GM21390 (cell line): ENCODE measurements around the gene STBD1.
"Not testable (repeated sequence)": the region's sequence is repeated elsewhere in the genome, so short reads cannot be mapped to it uniquely, and the experiment has no call there.

ENCODE experiments used
- ATAC-seq: cut with Tn5 transposase; IDR thresholded peaks from one replicate; pipeline ENCODE4 v1.9.1; 2021; ENCODE audit not compliant: unreplicated experiment

STBD1 gene

DNA sequence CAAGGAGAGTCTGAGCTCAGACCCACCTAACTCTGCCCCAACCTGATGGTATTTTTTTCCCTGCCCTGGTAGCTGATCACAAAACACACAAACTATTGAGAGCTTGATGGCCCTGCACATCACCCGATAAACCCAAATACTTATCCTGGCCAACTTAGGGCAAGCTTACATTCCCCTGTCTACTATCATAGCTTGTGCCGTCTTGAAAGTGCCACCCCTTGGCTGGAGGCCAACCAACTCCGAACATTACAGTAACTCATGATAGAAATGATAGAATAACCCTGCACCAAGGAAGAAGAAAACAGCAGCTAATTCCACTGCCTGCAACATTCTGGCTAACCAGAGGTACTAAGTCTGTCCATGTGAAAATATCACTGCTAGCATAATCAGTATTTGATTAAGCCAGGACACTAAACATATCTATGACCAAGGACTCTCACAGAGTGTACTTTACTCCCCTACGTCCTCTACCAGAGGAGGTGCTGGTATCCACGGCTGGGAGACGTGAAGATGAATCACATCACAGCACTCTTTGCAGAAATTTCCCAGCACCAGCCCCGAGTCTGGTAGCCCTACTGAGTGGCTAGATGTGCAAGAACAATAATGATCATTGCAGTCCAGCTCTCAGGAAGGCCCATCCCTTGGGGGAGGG lies 8.9 kb downstream of the STBD1 start:
- ATAC-seq: no peak

DNA sequence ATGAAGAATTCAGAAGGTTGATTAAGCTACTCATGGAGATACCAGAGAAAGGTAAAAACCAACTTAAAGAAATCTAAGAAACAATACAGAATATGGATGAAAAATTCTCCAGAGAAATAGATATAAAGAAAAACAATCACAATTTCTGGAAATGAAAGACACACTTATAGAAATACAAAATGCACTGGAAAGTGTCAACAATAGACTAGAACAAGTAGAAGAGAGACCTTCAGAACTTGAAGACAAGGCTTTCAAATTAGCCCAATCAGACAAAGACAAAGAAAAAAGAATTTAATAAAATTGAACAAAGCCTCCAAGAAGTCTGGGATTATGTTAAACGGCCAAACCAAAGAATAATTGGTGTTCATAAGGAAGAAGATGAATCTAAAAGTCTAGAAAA lies 9.6 kb downstream of the STBD1 start:
- no peak for ATAC-seq

DNA sequence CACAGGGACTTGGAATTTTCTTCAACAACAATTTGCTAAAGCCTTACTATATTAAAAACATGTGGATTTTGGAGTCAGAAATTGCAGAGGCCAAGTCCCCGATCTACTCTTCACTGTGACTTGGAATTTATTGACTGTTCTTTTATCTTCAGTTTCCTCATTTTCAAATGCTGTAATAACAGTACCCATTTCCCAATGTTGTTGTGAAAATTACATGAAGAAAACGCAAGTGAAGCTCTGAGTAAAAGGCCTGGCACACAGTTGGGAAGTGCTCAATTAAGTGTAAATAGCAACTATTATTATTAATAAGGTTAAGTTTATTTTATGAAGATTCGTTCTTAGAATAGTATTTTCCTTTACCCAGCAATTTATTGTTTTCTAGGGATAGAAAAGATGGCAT lies 15.7 kb downstream of the STBD1 start:
- ATAC-seq: no peak

DNA sequence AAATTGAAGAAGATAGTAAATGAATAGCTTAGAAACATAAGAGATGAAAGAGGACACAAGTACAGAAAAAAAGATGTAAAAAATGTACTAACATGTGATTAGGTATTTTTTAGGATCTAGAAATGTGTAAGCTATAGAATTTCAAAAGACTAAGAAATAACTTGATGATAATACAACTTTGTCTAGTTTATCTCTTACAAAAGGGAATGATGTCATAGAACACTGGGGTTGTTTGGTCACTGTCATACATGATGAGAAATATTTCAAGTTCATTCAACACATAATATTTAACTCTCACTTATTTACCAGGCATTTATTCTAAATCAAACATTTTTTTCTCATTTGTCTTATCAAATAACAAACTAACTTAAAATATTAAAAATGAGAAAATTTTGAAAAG lies 18.5 kb downstream of the STBD1 start:
- ATAC-seq: no peak

DNA sequence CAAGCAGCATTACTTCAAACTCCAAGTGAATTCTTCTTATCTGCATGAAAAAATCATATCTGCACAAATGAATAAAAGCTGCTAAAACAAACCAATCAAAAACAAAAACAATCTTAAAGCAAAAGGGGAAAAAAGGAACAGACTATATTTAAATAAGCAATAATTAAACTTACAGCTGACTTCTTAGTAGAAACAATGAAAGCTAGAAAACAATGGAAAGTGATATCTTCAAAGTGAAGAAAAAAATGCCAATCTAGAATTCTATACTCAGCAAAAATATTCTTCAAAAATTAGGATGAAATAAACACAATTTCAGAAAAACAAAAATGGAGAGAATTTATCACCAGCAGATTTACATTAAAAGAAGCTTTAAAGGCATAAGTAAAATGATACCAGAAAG lies 20.0 kb downstream of the STBD1 start:
- ATAC-seq: no peak

DNA sequence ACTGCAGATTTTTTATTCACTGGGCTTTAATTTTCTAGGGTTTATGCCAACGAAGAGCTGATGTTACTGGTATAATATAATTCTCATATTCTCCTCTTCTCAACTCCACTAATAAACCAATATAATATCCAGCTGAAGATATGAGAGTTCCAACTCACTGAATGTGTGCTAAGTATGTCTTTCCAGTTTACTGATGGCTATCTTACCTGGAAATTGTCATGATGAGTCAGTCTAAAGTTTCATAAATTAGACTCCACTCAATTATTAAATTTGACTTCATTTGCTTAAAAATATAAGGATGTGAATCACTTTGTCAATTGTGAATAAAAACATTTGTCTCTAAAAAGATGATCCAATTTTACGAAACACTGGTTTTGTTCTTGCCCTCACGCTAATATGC lies 28.4 kb downstream of the STBD1 start:
- ATAC-seq: no peak

DNA sequence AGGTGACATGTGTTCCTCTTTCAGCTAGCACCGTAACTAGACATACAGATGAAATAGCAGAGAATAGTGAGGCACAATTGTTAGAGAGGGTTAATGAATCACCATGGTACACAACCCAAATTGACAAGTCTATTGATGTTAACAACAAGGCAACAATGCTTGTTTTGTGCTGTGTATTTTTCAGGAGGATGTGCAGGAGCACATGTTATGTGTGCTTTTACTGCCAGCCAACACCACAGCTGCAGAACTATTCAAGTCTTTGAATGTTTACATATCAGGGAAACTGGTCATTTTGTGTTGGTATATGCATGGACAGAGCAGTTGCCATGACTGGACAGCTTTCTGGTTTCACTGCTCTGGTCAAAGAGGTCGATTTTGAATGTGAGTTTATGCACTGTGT lies 32.8 kb downstream of the STBD1 start:
- ATAC-seq: no peak

DNA sequence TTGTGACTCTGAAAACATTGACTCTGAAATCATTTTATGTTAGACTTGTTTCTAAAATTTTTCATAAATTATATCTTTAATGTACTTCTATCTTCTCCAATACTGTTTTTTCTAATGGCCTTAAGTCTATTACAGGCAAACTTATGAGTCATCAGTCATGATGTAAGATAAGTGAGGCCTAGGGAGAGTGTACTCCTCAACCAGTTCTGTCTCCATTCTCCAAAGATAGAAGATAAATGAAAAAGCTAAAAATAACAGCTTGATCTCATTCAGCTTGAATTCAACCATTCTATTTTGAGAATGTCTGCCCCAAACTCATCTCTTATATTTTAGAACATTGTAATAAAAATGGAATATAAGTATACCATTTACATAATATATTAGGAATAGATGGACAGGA lies 34.5 kb downstream of the STBD1 start:
- ATAC-seq: no peak

DNA sequence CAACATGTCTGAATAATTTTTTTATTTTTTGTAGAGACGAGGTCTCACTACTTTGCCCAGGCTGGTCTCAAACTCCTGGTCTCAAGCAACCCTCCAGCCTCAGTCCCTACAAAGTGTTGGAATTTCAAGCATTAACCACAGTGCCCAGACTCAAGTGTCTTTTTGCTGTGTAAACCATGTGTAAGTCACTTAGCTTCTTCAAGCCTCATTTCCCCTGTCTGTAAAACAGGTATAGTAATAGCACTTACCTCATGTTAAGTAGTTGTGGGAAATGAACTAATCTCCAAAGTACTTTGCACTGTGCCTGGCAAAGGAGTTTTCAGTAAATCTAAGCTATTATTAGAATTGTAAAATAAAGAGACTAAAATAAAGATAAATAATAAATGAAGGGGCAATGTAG lies 35.7 kb downstream of the STBD1 start:
- no peak for ATAC-seq

DNA sequence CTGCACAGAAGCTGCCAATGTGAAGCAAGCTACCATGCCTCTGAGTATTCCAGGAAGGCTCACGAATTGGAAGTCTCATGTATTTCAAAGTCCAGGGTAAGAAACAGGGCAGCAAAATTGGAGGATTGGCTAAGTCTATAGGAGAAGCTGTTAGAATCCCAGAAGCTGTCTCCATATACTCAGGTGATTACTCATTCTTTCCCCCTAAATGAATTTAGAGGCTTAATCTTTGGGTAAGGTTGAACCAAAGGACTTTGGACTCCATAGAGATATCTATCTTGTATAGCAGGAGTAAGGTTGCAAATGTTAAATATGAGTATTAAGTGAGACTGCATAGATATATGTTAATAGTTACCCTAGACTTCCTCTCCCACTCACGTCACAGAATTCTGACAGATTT lies 36.3 kb downstream of the STBD1 start:
- no peak for ATAC-seq

DNA sequence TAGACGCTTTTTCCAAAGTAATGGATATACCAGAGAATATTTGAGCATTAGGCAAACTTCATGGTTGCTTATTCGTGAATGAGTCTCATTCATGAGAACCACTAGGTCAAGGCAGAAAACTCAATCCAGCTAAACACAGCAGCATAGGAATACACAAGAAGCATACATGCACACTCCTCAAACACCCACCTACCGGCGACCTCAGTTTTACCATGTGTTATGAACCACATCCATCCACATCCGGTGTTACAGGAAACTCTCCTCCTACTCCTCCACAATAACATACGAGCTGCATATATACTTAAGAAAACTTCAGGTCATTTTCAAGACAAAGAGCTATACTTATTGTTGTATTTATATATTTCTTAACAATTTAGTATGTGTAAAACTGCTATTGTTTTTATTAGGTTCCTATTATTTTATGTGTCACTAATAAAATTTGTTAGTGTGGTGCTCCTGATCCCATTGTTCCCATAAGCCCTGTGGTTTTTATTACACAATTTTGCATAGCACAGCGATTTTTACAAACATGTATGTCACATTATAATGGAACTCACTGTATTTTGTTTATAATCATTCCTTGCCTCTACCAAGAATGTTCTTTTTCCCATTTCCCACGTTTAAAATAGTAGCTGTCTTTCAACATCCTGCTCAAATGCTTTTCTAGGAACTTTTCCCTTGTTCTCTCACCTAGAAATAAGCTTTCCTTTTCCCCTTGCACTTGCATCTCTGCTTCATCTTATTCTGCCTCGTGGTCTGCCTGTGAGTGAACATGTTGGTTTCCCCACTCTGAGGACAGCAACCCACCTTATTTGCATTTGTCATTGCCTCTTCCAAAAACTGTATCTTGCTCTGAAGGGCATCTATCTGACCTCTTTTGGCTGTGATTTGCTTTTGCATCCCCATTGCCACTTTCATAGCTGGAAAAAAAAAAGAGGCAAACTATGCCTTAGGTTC lies 48.3 kb downstream of the STBD1 start:
- ATAC-seq: no peak

DNA sequence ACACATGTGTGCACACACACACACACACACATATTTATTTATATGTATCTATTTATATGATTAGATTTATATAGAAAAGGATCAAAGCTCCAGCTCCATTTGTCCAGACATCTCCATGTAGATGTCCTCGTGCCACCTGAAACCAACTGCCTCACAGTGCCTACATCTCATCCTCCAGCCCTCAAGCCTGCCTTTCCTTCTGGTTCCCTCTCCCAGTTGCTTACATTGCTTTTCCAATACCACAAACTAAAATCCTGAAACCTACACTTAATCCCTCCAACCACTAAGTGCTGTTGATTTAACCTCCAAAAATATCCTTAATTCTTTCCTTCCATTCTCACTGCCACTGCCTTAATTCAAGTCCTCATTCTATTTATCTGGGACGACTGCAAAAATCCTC lies 51.4 kb downstream of the STBD1 start:
- ATAC-seq: no peak

DNA sequence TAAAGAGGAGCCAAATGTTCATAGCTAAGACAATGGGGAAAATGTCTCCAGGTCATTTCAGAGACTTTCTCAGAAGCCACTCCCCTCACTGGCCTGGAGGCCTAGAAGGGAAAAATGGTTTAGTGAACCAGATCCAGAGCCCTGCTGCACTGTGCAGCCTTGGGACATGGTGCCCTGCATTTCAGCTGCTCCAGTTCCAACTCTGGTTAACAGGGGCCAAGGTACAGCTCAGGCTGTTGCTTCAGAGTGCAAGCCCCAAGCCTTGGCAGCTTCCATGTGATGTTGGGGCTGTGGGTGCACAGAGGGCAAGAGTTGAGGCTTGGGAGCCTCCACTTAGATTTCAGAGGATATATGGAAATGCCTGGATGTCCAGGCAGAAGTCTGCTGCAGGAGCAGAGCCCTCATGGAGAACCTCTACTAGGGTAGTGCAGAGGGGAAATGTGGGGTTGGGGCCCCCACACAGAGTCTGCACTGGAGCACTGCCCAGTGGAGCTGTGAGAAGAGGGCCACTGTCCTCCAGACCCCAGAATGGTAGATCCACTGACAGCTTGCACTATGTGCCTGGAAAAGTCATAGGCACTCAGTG lies 53.4 kb downstream of the STBD1 start:
- ATAC-seq: not testable (repeated sequence)
